Peyer's patch (tissue), 4 donors: ENCODE measurements around the gene MYO3A. TPM values are rescaled to one million over a fixed set of nuclear protein-coding genes. Genes with fewer than 3 reads are reported as not detected.

Experiments used
- DNase-seq, 3 donors: peaks; one replicate each; pipeline ENCODE4 v3.0.0-alpha.2; 2017 to 2019
- H3K27ac ChIP-seq, 4 donors: fragments of 200-600 bp; sonication (generic); one replicate each; pipeline ENCODE4 v1.5.1; 2016 to 2019
- H3K27me3 ChIP-seq, 2 donors: fragments of 200-600 bp; sonication (generic); one replicate each; pipeline ENCODE4 v1.5.1; 2019
- H3K36me3 ChIP-seq, 3 donors: fragments of 200-600 bp; sonication (generic); one replicate each; pipeline ENCODE4 v1.5.1; 2016 to 2019
- H3K4me1 ChIP-seq, 4 donors: fragments of 200-600 bp; sonication (generic); one replicate each; pipeline ENCODE4 v1.5.1; 2016 to 2019
- H3K4me3 ChIP-seq, 4 donors: fragments of 200-600 bp; sonication (generic); 1 replicate in 3 of 4; 2 replicates in 1 of 4; pipeline ENCODE4 v1.5.1; 2016 to 2019; ENCODE audit warnings: mild to moderate bottlenecking in 1 of 4
- H3K9me3 ChIP-seq, 4 donors: fragments of 200-600 bp; sonication (generic); one replicate each; pipeline ENCODE4 v1.5.1; 2016 to 2019; ENCODE audit warnings: mild to moderate bottlenecking in 1 of 4
- CTCF ChIP-seq, 6 experiments: fragments of 450-650 bp in 4 of 6; fragments of 200-600 bp in 2 of 6; sonication (generic) in 1 of 6; IDR thresholded peaks; one replicate each; pipeline ENCODE4 v1.5.1; 2017 to 2019; ENCODE audit warnings: antibody characterized with exemption in 6 of 6, mild to moderate bottlenecking in 3 of 6, moderate library complexity in 1 of 6
- POLR2A ChIP-seq, 2 donors: fragments of 450-650 bp; IDR thresholded peaks; one replicate each; pipeline ENCODE4 v1.5.1; 2017; ENCODE audit warnings: antibody characterized with exemption in 2 of 2, mild to moderate bottlenecking in 2 of 2, moderate library complexity in 2 of 2
- total RNA-seq, 4 donors: library from RNA; depleted of rRNA; stranded (reverse); fragments of >200 nt; gene quantifications; one replicate each; pipeline ENCODE4 v1.1.0, GENCODE V29; 2016

The MYO3A gene
- total RNA-seq, 4 donors from 2014 or later: 0.13 to 1.7 TPM; not detected in 2

GRCh38 chr10:26025523-26025922 is 91.5 kb downstream of the MYO3A start:
- no peak for TF ChIP-seq CTCF (IDR thresholded peaks at IDR 0.05)
- TF ChIP-seq POLR2A (IDR thresholded peaks at IDR 0.05): no peak
- no peak for DNase-seq
- Histone ChIP-seq H3K4me3 (no peak overlapping the region), H3K36me3 (no peaks in the 10 kb centered on the region), H3K4me1 (no peaks in the 10 kb centered on the region), H3K27ac (no peak overlapping the region), H3K9me3 (no peaks in the 10 kb centered on the region), H3K27me3 (no peaks in the 10 kb centered on the region)

- H3K27ac ChIP-seq: no peak overlapping the region
- TF ChIP-seq CTCF (IDR thresholded peaks at IDR 0.05) (no peak), POLR2A (IDR thresholded peaks at IDR 0.05) (no peak)
- no peak for DNase-seq
- H3K4me1 ChIP-seq: no peaks in the 10 kb centered on the region
- H3K36me3 ChIP-seq: no peaks in the 10 kb centered on the region
- H3K9me3 ChIP-seq: no peaks in the 10 kb centered on the region
- no peaks in the 10 kb centered on the region for H3K27me3 ChIP-seq
- no peak overlapping the region for H3K4me3 ChIP-seq
Measured at GRCh38 chr10:26029858-26030257, 95.8 kb downstream of the MYO3A start.

GRCh38 chr10:26031300-26031699 is 97.3 kb downstream of the MYO3A start:
- Histone ChIP-seq H3K36me3 (no peaks in the 10 kb centered on the region), H3K27ac (no peak overlapping the region), H3K4me1 (no peaks in the 10 kb centered on the region), H3K27me3 (no peaks in the 10 kb centered on the region), H3K9me3 (no peaks in the 10 kb centered on the region), H3K4me3 (no peak overlapping the region)
- no peak for DNase-seq
- TF ChIP-seq POLR2A (IDR thresholded peaks at IDR 0.05) (no peak), CTCF (IDR thresholded peaks at IDR 0.05) (no peak)

- Histone ChIP-seq H3K4me3 (no peak overlapping the region), H3K27ac (no peak overlapping the region), H3K9me3 (no peaks in the 10 kb centered on the region), H3K36me3 (no peaks in the 10 kb centered on the region), H3K27me3 (no peaks in the 10 kb centered on the region), H3K4me1 (no peaks in the 10 kb centered on the region)
- TF ChIP-seq POLR2A (IDR thresholded peaks at IDR 0.05) (no peak), CTCF (IDR thresholded peaks at IDR 0.05) (no peak)
- DNase-seq: no peak
Measured at GRCh38 chr10:26043469-26043868, 109.4 kb downstream of the MYO3A start.

- H3K27ac ChIP-seq: no peak overlapping the region
- H3K4me1 ChIP-seq: no peaks in the 10 kb centered on the region
- DNase-seq: no peak
- no peaks in the 10 kb centered on the region for H3K36me3 ChIP-seq
- no peak overlapping the region for H3K4me3 ChIP-seq
- H3K27me3 ChIP-seq: no peaks in the 10 kb centered on the region
- no peak for TF ChIP-seq POLR2A (IDR thresholded peaks at IDR 0.05)
- TF ChIP-seq CTCF (IDR thresholded peaks at IDR 0.05): no peak
- H3K9me3 ChIP-seq: no peaks in the 10 kb centered on the region
Measured at GRCh38 chr10:26044141-26044749, 110.2 kb downstream of the MYO3A start.
